HG02943 (cell line): ENCODE measurements around the gene WDR70.
"Not testable (repeated sequence)": the region's sequence is repeated elsewhere in the genome, so short reads cannot be mapped to it uniquely, and the experiment has no call there.

Experiments used
- ATAC-seq: cut with Tn5 transposase; IDR thresholded peaks from one replicate; pipeline ENCODE4 v1.9.1; 2021; ENCODE audit warnings: mild to moderate bottlenecking, low read depth, moderate library complexity; ENCODE audit not compliant: unreplicated experiment

Gene WDR70

GRCh38 chr5:37622354-37622753 is 243.2 kb downstream of the WDR70 start:
- ATAC-seq = not testable (repeated sequence)

- ATAC-seq = no peak
Observed at GRCh38 chr5:37626266-37626665, 247.1 kb downstream of the WDR70 start.

GRCh38 chr5:37628876-37629275 is 249.8 kb downstream of the WDR70 start:
- no peak for ATAC-seq

- no peak for ATAC-seq
Observed at GRCh38 chr5:37631939-37632338, 252.8 kb downstream of the WDR70 start.

- no peak for ATAC-seq
Observed at GRCh38 chr5:37637165-37637845, 258.2 kb downstream of the WDR70 start.

- no peak for ATAC-seq
Observed at GRCh38 chr5:37638897-37639296, 259.8 kb downstream of the WDR70 start.

- no peak for ATAC-seq
Observed at GRCh38 chr5:37640088-37640487, 261.0 kb downstream of the WDR70 start.

- ATAC-seq = no peak
Observed at GRCh38 chr5:37641933-37642332, 262.8 kb downstream of the WDR70 start.

GRCh38 chr5:37645707-37646106 is 266.6 kb downstream of the WDR70 start:
- ATAC-seq = no peak

- ATAC-seq = not testable (repeated sequence)
Observed at GRCh38 chr5:37654566-37654965, 275.4 kb downstream of the WDR70 start.

- ATAC-seq = no peak
Observed at GRCh38 chr5:37657046-37657445, 277.9 kb downstream of the WDR70 start.

GRCh38 chr5:37658440-37658839 is 279.3 kb downstream of the WDR70 start:
- ATAC-seq = no peak

GRCh38 chr5:37660319-37660718 is 281.2 kb downstream of the WDR70 start:
- ATAC-seq = no peak

- ATAC-seq = no peak
Observed at GRCh38 chr5:37661227-37661920, 282.3 kb downstream of the WDR70 start.

- ATAC-seq = no peak
Observed at GRCh38 chr5:37661951-37662350, 282.8 kb downstream of the WDR70 start.

- no peak for ATAC-seq
Observed at GRCh38 chr5:37662362-37662761, 283.2 kb downstream of the WDR70 start.

GRCh38 chr5:37662789-37663485 is 283.8 kb downstream of the WDR70 start:
- no peak for ATAC-seq

GRCh38 chr5:37663538-37663937 is 284.4 kb downstream of the WDR70 start:
- ATAC-seq = no peak

- no peak for ATAC-seq
Observed at GRCh38 chr5:37664551-37664950, 285.4 kb downstream of the WDR70 start.

GRCh38 chr5:37665272-37665671 is 286.2 kb downstream of the WDR70 start:
- ATAC-seq = no peak

- no peak for ATAC-seq
Observed at GRCh38 chr5:37665889-37666288, 286.8 kb downstream of the WDR70 start.

GRCh38 chr5:37667430-37667829 is 288.3 kb downstream of the WDR70 start:
- no peak for ATAC-seq
